Chondrocyte (in vitro differentiated cells): ENCODE data around the gene TANC1. TPM values are rescaled to one million over a fixed set of nuclear protein-coding genes. Genes with fewer than 3 reads are reported as not detected.

Source experiments
- DNase-seq: peaks from one replicate; pipeline ENCODE4 v3.0.0; 2021; ENCODE audit warnings: mixed read lengths, low spot score
- H3K27ac Mint-ChIP-seq: one replicate; pipeline ENCODE4 v1.8.0; 2021; ENCODE audit warnings: mild to moderate bottlenecking, moderate library complexity, mixed read lengths; ENCODE audit not compliant: unreplicated experiment
- H3K27me3 Mint-ChIP-seq: 2 replicates; pipeline ENCODE4 v1.8.0; 2021; ENCODE audit warnings: low read depth, mixed read lengths
- H3K36me3 Mint-ChIP-seq: 2 replicates; pipeline ENCODE4 v1.8.0; 2021; ENCODE audit warnings: low read depth, mixed read lengths
- H3K4me1 Mint-ChIP-seq: 2 replicates; pipeline ENCODE4 v1.8.0; 2021; ENCODE audit warnings: low read depth, mild to moderate bottlenecking, mixed read lengths
- H3K4me3 Mint-ChIP-seq: one replicate; pipeline ENCODE4 v1.8.0; 2021; ENCODE audit warnings: mild to moderate bottlenecking, moderate library complexity, mixed read lengths; ENCODE audit not compliant: unreplicated experiment
- H3K9me3 Mint-ChIP-seq: 2 replicates; pipeline ENCODE4 v1.8.0; 2021; ENCODE audit warnings: low read depth, mixed read lengths
- total RNA-seq: library from RNA; stranded (reverse); gene quantifications from 3 replicates; pipeline ENCODE4 v1.2.1, GENCODE V29; 2021
- TF ChIP-seq, protein P1 (sequence below): fragments of 200-600 bp; sonication (generic); IDR thresholded peaks from 2 replicates; pipeline ENCODE4 v1.5.0; 2021; ENCODE audit warnings: antibody characterized with exemption, mild to moderate bottlenecking, moderate library complexity

Gene TANC1
- total RNA-seq, 1 donor from 2014 or later: 29.5 TPM

GRCh38 chr2:159211447-159212396 lies 243.3 kb downstream of the TANC1 start:
- Mint-ChIP-seq H3K4me1 (peaks cover 37% of the 10 kb centered on the region), H3K27ac (peak overlapping the region; percentile 81), H3K4me3 (peak overlapping the region; percentile 33), H3K27me3 (no peaks in the 10 kb centered on the region), H3K9me3 (no peaks in the 10 kb centered on the region), H3K36me3 (peaks cover 23% of the 10 kb centered on the region)
- no peak for DNase-seq
- TF ChIP-seq, protein P1, sequence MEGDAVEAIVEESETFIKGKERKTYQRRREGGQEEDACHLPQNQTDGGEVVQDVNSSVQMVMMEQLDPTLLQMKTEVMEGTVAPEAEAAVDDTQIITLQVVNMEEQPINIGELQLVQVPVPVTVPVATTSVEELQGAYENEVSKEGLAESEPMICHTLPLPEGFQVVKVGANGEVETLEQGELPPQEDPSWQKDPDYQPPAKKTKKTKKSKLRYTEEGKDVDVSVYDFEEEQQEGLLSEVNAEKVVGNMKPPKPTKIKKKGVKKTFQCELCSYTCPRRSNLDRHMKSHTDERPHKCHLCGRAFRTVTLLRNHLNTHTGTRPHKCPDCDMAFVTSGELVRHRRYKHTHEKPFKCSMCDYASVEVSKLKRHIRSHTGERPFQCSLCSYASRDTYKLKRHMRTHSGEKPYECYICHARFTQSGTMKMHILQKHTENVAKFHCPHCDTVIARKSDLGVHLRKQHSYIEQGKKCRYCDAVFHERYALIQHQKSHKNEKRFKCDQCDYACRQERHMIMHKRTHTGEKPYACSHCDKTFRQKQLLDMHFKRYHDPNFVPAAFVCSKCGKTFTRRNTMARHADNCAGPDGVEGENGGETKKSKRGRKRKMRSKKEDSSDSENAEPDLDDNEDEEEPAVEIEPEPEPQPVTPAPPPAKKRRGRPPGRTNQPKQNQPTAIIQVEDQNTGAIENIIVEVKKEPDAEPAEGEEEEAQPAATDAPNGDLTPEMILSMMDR: peak; percentile 57

- Mint-ChIP-seq H3K9me3 (no peaks in the 10 kb centered on the region), H3K36me3 (peaks cover 31% of the 10 kb centered on the region), H3K27ac (no peak overlapping the region), H3K4me1 (peaks cover 32% of the 10 kb centered on the region), H3K27me3 (no peaks in the 10 kb centered on the region), H3K4me3 (no peak overlapping the region)
- DNase-seq: no peak
- TF ChIP-seq, protein P1: no peak
Observed at GRCh38 chr2:159213296-159213695, 244.9 kb downstream of the TANC1 start.

GRCh38 chr2:159214325-159214865 lies 246.0 kb downstream of the TANC1 start:
- no peaks in the 10 kb centered on the region for H3K27me3 Mint-ChIP-seq
- peaks cover 28% of the 10 kb centered on the region for H3K4me1 Mint-ChIP-seq
- H3K27ac Mint-ChIP-seq: no peak overlapping the region
- H3K9me3 Mint-ChIP-seq: no peaks in the 10 kb centered on the region
- no peak overlapping the region for H3K4me3 Mint-ChIP-seq
- TF ChIP-seq, protein P1: no peak
- no peak for DNase-seq
- peaks cover 33% of the 10 kb centered on the region for H3K36me3 Mint-ChIP-seq

DNA sequence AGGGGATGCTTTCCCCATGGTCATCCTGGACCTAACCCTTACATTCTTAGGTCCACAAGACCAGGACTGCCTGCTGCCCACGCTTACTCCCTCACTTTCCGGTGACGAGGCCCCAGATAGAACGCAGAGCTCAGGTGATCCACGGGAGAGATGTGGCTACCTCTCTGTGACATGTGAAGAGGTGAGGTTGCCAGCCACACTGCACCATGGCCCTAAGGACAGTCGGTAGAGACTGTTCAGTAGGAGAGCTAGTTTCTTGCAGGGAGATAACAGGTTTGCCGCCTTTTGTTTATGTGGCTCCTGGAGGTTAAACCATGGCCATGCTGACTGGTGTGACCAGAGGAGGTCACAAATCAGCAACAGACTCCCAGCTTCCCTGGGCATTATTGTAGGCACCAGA lies 246.7 kb downstream of the TANC1 start:
- no peak overlapping the region for H3K27ac Mint-ChIP-seq
- H3K9me3 Mint-ChIP-seq: no peaks in the 10 kb centered on the region
- H3K4me1 Mint-ChIP-seq: peaks cover 21% of the 10 kb centered on the region
- H3K4me3 Mint-ChIP-seq: no peak overlapping the region
- TF ChIP-seq, protein P1: no peak
- DNase-seq: no peak
- peaks cover 36% of the 10 kb centered on the region for H3K36me3 Mint-ChIP-seq
- H3K27me3 Mint-ChIP-seq: no peaks in the 10 kb centered on the region

DNA sequence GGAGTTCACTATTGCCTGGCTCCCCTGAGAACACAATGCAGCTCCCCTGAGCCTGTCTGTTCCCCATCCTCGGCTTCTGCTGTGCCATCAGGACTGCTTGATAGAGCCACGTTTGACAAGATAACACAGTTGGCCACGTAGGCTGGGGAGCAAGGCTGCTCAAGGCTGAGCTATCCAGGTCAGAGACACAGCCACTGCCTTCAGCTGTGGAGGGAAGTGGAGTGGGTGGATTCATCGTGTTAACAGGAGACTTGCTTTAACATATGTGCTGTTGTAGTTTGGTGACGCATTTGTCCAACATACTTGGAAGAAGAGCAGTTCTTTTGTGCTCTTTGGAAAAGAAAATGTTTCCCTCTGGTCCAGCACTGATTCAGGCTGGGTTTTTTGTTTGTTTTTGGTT lies 249.2 kb downstream of the TANC1 start:
- TF ChIP-seq, protein P1: no peak
- no peak for DNase-seq
- no peak overlapping the region for H3K4me3 Mint-ChIP-seq
- H3K36me3 Mint-ChIP-seq: peaks cover 45% of the 10 kb centered on the region
- no peaks in the 10 kb centered on the region for H3K4me1 Mint-ChIP-seq
- H3K27ac Mint-ChIP-seq: no peak overlapping the region
- H3K27me3 Mint-ChIP-seq: no peaks in the 10 kb centered on the region
- no peaks in the 10 kb centered on the region for H3K9me3 Mint-ChIP-seq
